Astrocyte of the spinal cord (primary cell): ENCODE results near the gene NPY4R.
"Not testable (repeated sequence)": the region's sequence is repeated elsewhere in the genome, so short reads cannot be mapped to it uniquely, and the experiment has no call there.

ENCODE experiments used
- DNase-seq: peaks from one replicate; pipeline ENCODE4 v3.0.0; 2011; ENCODE audit warnings: low read depth, low spot score
- H3K4me3 ChIP-seq: 2 replicates; pipeline ENCODE4 v1.5.1; 2011; ENCODE audit warnings: low read depth, mild to moderate bottlenecking, low read length, moderate library complexity
- in situ Hi-C: cut with HindIII; loops from 2 replicates; pipeline ENCODE4 v1.10.0; 2017; ENCODE audit warnings: low sequenced_read_pairs

NPY4R gene

GRCh38 chr10:46441837-46442278, 23.9 kb downstream of the NPY4R start:
- in situ Hi-C loops, DNase-seq, H3K4me3 ChIP-seq: not testable (repeated sequence)

GRCh38 chr10:46440942-46441341, 24.8 kb downstream of the NPY4R start:
- H3K4me3 ChIP-seq, in situ Hi-C loops, DNase-seq: not testable (repeated sequence)

GRCh38 chr10:46423550-46423949, 42.2 kb downstream of the NPY4R start:
- in situ Hi-C loops, DNase-seq, H3K4me3 ChIP-seq: not testable (repeated sequence)

- H3K4me3 ChIP-seq, in situ Hi-C loops, DNase-seq: not testable (repeated sequence)
Observed at GRCh38 chr10:46419570-46420379, 46.0 kb downstream of the NPY4R start.

GRCh38 chr10:46418283-46418682, 47.5 kb downstream of the NPY4R start:
- DNase-seq, in situ Hi-C loops, H3K4me3 ChIP-seq: not testable (repeated sequence)

GRCh38 chr10:46415291-46415690, 50.5 kb downstream of the NPY4R start:
- in situ Hi-C loops, DNase-seq, H3K4me3 ChIP-seq: not testable (repeated sequence)

GRCh38 chr10:46412665-46413064, 53.1 kb downstream of the NPY4R start:
- DNase-seq, in situ Hi-C loops, H3K4me3 ChIP-seq: not testable (repeated sequence)

- H3K4me3 ChIP-seq, in situ Hi-C loops, DNase-seq: not testable (repeated sequence)
Observed at GRCh38 chr10:46411123-46411522, 54.6 kb downstream of the NPY4R start.
